Panc1 (cell line): ENCODE results near the gene EPN2.

Source experiments
- CTCF ChIP-seq: fragments of 450-650 bp; IDR thresholded peaks from 2 replicates; pipeline ENCODE4 v1.5.1; 2017; ENCODE audit warnings: mild to moderate bottlenecking
- POLR2AphosphoS5 ChIP-seq: IDR thresholded peaks from 2 replicates; pipeline ENCODE4 v1.6.1; 2012; ENCODE audit warnings: mild to moderate bottlenecking, low read depth, low read length, moderate library complexity

- TF ChIP-seq CTCF (no peak), POLR2AphosphoS5 (no peak)
Observed at GRCh38 chr17:19361944-19362276, 124.7 kb downstream of the EPN2 start.
